NCI-H460 (cell line): ENCODE data around the gene IFT57. TPM values are rescaled to one million over a fixed set of nuclear protein-coding genes. Genes with fewer than 3 reads are reported as not detected.
A peak's percentile ranks its signal among the peaks of the same experiment; 100 is the strongest.
"Not testable (repeated sequence)": the region's sequence is repeated elsewhere in the genome, so short reads cannot be mapped to it uniquely, and the experiment has no call there.

Source experiments
- DNase-seq: peaks from one replicate; pipeline ENCODE4 v3.0.0-alpha.2; 2016; ENCODE audit warnings: low read depth; ENCODE audit errors: extremely low read depth
- total RNA-seq: library from RNA; depleted of rRNA; stranded (reverse); fragments of >200 nt; shearing (Covaris generic); gene quantifications from 2 replicates; pipeline ENCODE4 v1.2.3, GENCODE V29; 2014

IFT57 gene
- total RNA-seq, 1 experiment from 2014 or later = 44.4 TPM

- no peak for DNase-seq
Measured at GRCh38 chr3:108171106-108171505, 51.1 kb downstream of the IFT57 start.

- DNase-seq = no peak
Measured at GRCh38 chr3:108164391-108164790, 57.8 kb downstream of the IFT57 start.

- DNase-seq = no peak
Measured at GRCh38 chr3:108159865-108160264, 62.4 kb downstream of the IFT57 start.

- no peak for DNase-seq
Measured at GRCh38 chr3:108159105-108159504, 63.1 kb downstream of the IFT57 start.

GRCh38 chr3:108158251-108158650, 64.0 kb downstream of the IFT57 start:
- no peak for DNase-seq

GRCh38 chr3:108157273-108157672, 65.0 kb downstream of the IFT57 start:
- no peak for DNase-seq

GRCh38 chr3:108156312-108156853, 65.8 kb downstream of the IFT57 start:
- no peak for DNase-seq

- DNase-seq = not testable (repeated sequence)
Measured at GRCh38 chr3:108155642-108156041, 66.6 kb downstream of the IFT57 start.

- DNase-seq = peak; percentile 56
Measured at GRCh38 chr3:108153451-108153981, 68.7 kb downstream of the IFT57 start.

GRCh38 chr3:108152274-108152673, 70.0 kb downstream of the IFT57 start:
- DNase-seq = no peak

- DNase-seq = no peak
Measured at GRCh38 chr3:108150200-108150599, 72.0 kb downstream of the IFT57 start.

GRCh38 chr3:108146139-108146538, 76.1 kb downstream of the IFT57 start:
- DNase-seq = no peak

- DNase-seq = no peak
Measured at GRCh38 chr3:108145578-108145977, 76.6 kb downstream of the IFT57 start.

- no peak for DNase-seq
Measured at GRCh38 chr3:108137460-108137814, 84.8 kb downstream of the IFT57 start.

GRCh38 chr3:108136561-108137459, 85.4 kb downstream of the IFT57 start:
- no peak for DNase-seq

- DNase-seq = no peak
Measured at GRCh38 chr3:108134555-108134880, 87.7 kb downstream of the IFT57 start.

GRCh38 chr3:108133858-108134554, 88.2 kb downstream of the IFT57 start:
- no peak for DNase-seq

- no peak for DNase-seq
Measured at GRCh38 chr3:108133048-108133369, 89.2 kb downstream of the IFT57 start.

GRCh38 chr3:108131475-108132134, 90.6 kb downstream of the IFT57 start:
- DNase-seq = no peak

- DNase-seq = no peak
Measured at GRCh38 chr3:108130701-108131474, 91.3 kb downstream of the IFT57 start.
